Upper lobe of left lung (tissue), 6 donors: ENCODE results near the gene OR11H7. TPM values are rescaled to one million over a fixed set of nuclear protein-coding genes. Genes with fewer than 3 reads are reported as not detected.
"Not testable (repeated sequence)": the region's sequence is repeated elsewhere in the genome, so short reads cannot be mapped to it uniquely, and the experiment has no call there.

Experiments used
- ATAC-seq, 2 donors: fragments of 200-7000 bp; cut with Tn5 transposase; one replicate each; pipeline ENCODE4 v1.9.1; 2022; ENCODE audit warnings: mild to moderate bottlenecking in 2 of 2, moderate library complexity in 2 of 2; ENCODE audit not compliant: low FRiP score in 2 of 2
- DNase-seq, 2 donors: peaks; one replicate each; pipeline ENCODE4 v3.0.0-alpha.2; 2019 to 2020
- H3K27ac ChIP-seq, 4 donors: fragments of 200-600 bp; sonication (generic); one replicate each; pipeline ENCODE4 v1.5.1; 2016 to 2019
- H3K27me3 ChIP-seq, 4 donors: fragments of 200-600 bp; sonication (generic); one replicate each; pipeline ENCODE4 v1.5.1; 2017 to 2019
- H3K36me3 ChIP-seq, 4 donors: fragments of 200-600 bp; sonication (generic); one replicate each; pipeline ENCODE4 v1.5.1; 2016 to 2019
- H3K4me1 ChIP-seq, 4 donors: fragments of 200-600 bp; sonication (generic); one replicate each; pipeline ENCODE4 v1.5.1; 2018 to 2019
- H3K4me3 ChIP-seq, 4 donors: fragments of 200-600 bp; sonication (generic); one replicate each; pipeline ENCODE4 v1.5.1; 2017 to 2019; ENCODE audit warnings: mild to moderate bottlenecking in 2 of 4, moderate library complexity in 1 of 4
- H3K9me3 ChIP-seq, 4 donors: fragments of 200-600 bp; sonication (generic); one replicate each; pipeline ENCODE4 v1.5.1; 2018 to 2019
- CTCF ChIP-seq, 6 experiments: fragments of 450-650 bp in 4 of 6; fragments of 200-600 bp in 2 of 6; sonication (generic) in 2 of 6; IDR thresholded peaks; one replicate each; pipeline ENCODE4 v1.5.1; 2016 to 2019; ENCODE audit warnings: antibody characterized with exemption in 6 of 6
- EP300 ChIP-seq, 4 donors: sonication (generic); formaldehyde crosslinking; IDR thresholded peaks; one replicate each; pipeline ENCODE4 v1.5.1; 2017; ENCODE audit warnings: antibody characterized with exemption in 4 of 4, control low read depth in 2 of 4
- POLR2A ChIP-seq, 4 donors: fragments of 450-650 bp; IDR thresholded peaks; one replicate each; pipeline ENCODE4 v1.5.1; 2016 to 2017; ENCODE audit warnings: antibody characterized with exemption in 4 of 4, mild to moderate bottlenecking in 2 of 4
- POLR2AphosphoS5 ChIP-seq, 2 donors: sonication (generic); formaldehyde crosslinking; IDR thresholded peaks; one replicate each; pipeline ENCODE4 v1.5.1; 2017; ENCODE audit warnings: antibody characterized with exemption in 2 of 2
- WGBS, 2 donors: methylation state at CpG; one replicate each; pipeline ENCODE4 v1.1.5; 2017 to 2018; 5-methylcytosine and 5-hydroxymethylcytosine counted together
- total RNA-seq, 6 donors: library from RNA; depleted of rRNA in 4 of 6; stranded (reverse); fragments of >200 nt in 4 of 6; gene quantifications; one replicate each; pipeline versions ENCODE4 v1.1.0 to v1.2.1, GENCODE V29; 2016 to 2021
- donor health status: DM: no; HTN: no; CAD: no; lungs with moderate emphysema.
- donor health status: DM: no; HTN: yes; CAD: no; lungs with severe emphysema.

Gene OR11H7
- total RNA-seq, 6 donors from 2014 or later, result not detected

GRCh38 chr14:20215196-20215595 is 13.6 kb upstream of the OR11H7 start:
- TF ChIP-seq EP300 (IDR thresholded peaks at IDR 0.05) (no peak), CTCF (IDR thresholded peaks at IDR 0.05) (no peak), POLR2AphosphoS5 (IDR thresholded peaks at IDR 0.05) (no peak), POLR2A (IDR thresholded peaks at IDR 0.05) (no peak)
- H3K9me3 ChIP-seq, result no peaks in the 10 kb centered on the region
- H3K4me3 ChIP-seq, result no peak overlapping the region
- no peak for DNase-seq
- no peak for ATAC-seq
- WGBS, 2 donors, result 81 to 83% methylated on average over 2 of the region's 2 CpGs
- H3K4me1 ChIP-seq, result no peaks in the 10 kb centered on the region
- no peaks in the 10 kb centered on the region for H3K36me3 ChIP-seq
- H3K27ac ChIP-seq, result no peak overlapping the region
- no peaks in the 10 kb centered on the region for H3K27me3 ChIP-seq

GRCh38 chr14:20219033-20219432 is 9.7 kb upstream of the OR11H7 start:
- Histone ChIP-seq H3K27ac (no peak overlapping the region), H3K27me3 (no peaks in the 10 kb centered on the region), H3K9me3 (no peaks in the 10 kb centered on the region), H3K36me3 (no peaks in the 10 kb centered on the region), H3K4me3 (no peak overlapping the region), H3K4me1 (no peaks in the 10 kb centered on the region)
- DNase-seq (no peak), ATAC-seq (no peak)
- 44 to 46% methylated on average over 4 of the region's 4 CpGs for whole genome bisulfite sequencing, 2 donors
- TF ChIP-seq POLR2AphosphoS5 (IDR thresholded peaks at IDR 0.05) (no peak), EP300 (IDR thresholded peaks at IDR 0.05) (no peak), POLR2A (IDR thresholded peaks at IDR 0.05) (no peak), CTCF (IDR thresholded peaks at IDR 0.05) (no peak)

GRCh38 chr14:20223410-20223809 is 5.4 kb upstream of the OR11H7 start, which contains the start of gene OR11H6:
Gene OR11H6, plus strand, starts transcription at chr14:20223710. Its CDS starts 0 bp downstream, at chr14:20223710.
- Histone ChIP-seq H3K27me3 (no peaks in the 10 kb centered on the region), H3K9me3 (no peaks in the 10 kb centered on the region), H3K4me1 (no peaks in the 10 kb centered on the region), H3K4me3 (no peak within 1 kb of the TSS), H3K36me3 (no peaks in the 10 kb centered on the region), H3K27ac (no peak within 1 kb of the TSS)
- 37 to 50% methylated on average over 2 of the region's 2 CpGs for whole genome bisulfite sequencing, 2 donors
- TF ChIP-seq POLR2AphosphoS5 (IDR thresholded peaks at IDR 0.05), result no peak
- no peak for TF ChIP-seq EP300 (IDR thresholded peaks at IDR 0.05)
- no peak for TF ChIP-seq CTCF (IDR thresholded peaks at IDR 0.05)
- no peak for TF ChIP-seq POLR2A (IDR thresholded peaks at IDR 0.05)
- no peak for DNase-seq
- no peak for ATAC-seq

GRCh38 chr14:20235415-20235814 is 6.6 kb downstream of the OR11H7 start:
- not testable (repeated sequence) for H3K27me3 ChIP-seq, H3K27ac ChIP-seq, ATAC-seq, H3K36me3 ChIP-seq, H3K9me3 ChIP-seq, DNase-seq, H3K4me3 ChIP-seq, H3K4me1 ChIP-seq
- WGBS, 2 donors, result 50 to 100% methylated on average over 1 to 4 of the region's 4 CpGs

GRCh38 chr14:20247646-20248246 is 19.0 kb downstream of the OR11H7 start:
- no peak for ATAC-seq
- Histone ChIP-seq H3K36me3 (no peaks in the 10 kb centered on the region), H3K4me3 (no peak overlapping the region), H3K9me3 (peaks cover 0 to 5% (median 1%) of the 10 kb centered on the region in 4 donors), H3K27ac (no peak overlapping the region), H3K4me1 (no peaks in the 10 kb centered on the region), H3K27me3 (no peaks in the 10 kb centered on the region)
- TF ChIP-seq CTCF (IDR thresholded peaks at IDR 0.05), result no peak
- WGBS, 2 donors, result 65 to 76% methylated on average over 3 of the region's 3 CpGs
- no peak for DNase-seq
